Muscle of leg (tissue), 11 donors: ENCODE data around the gene AOPEP. TPM values are rescaled to one million over a fixed set of nuclear protein-coding genes. Genes with fewer than 3 reads are reported as not detected.
"Not testable (repeated sequence)": the region's sequence is repeated elsewhere in the genome, so short reads cannot be mapped to it uniquely, and the experiment has no call there.

Experiments used
- DNase-seq: peaks from one replicate; pipeline ENCODE4 v3.0.0; 2013
- H3K27ac ChIP-seq: one replicate; pipeline ENCODE4 v1.5.1; 2013; ENCODE audit warnings: mild to moderate bottlenecking, low read length, control low read depth
- H3K27me3 ChIP-seq: one replicate; pipeline ENCODE4 v1.6.1; 2013; ENCODE audit warnings: low read length; ENCODE audit not compliant: control insufficient read depth, insufficient read depth
- H3K36me3 ChIP-seq: one replicate; pipeline ENCODE4 v1.6.1; 2013; ENCODE audit warnings: low read length; ENCODE audit not compliant: control insufficient read depth, insufficient read depth
- H3K4me1 ChIP-seq: one replicate; pipeline ENCODE4 v1.6.1; 2013; ENCODE audit warnings: low read length; ENCODE audit not compliant: control insufficient read depth, insufficient read depth
- H3K4me3 ChIP-seq: one replicate; pipeline ENCODE4 v1.5.1; 2013; ENCODE audit warnings: low read length, control low read depth
- H3K9me3 ChIP-seq: replicated peaks from 2 replicates; pipeline ENCODE4 v1.6.1; 2013; ENCODE audit warnings: low read depth, low read length; ENCODE audit not compliant: control insufficient read depth
- WGBS: methylation state at CpG from one replicate; pipeline ENCODE4 v1.1.5; 2013; ENCODE audit warnings: missing lambda C conversion rate; ENCODE audit not compliant: insufficient coverage; 5-methylcytosine and 5-hydroxymethylcytosine counted together
- polyA plus RNA-seq, 8 donors: library from polyadenylated mRNA; unstranded; fragments of 120-200 nt; gene quantifications; one replicate each; pipeline versions ENCODE4 v1.2.1 to v1.2.3, GENCODE V29; 2013; ENCODE audit warnings: inconsistent platforms in 1 of 8, low replicate concordance in 1 of 8; ENCODE audit not compliant: insufficient read length in 8 of 8, insufficient read depth in 1 of 8
- total RNA-seq: library from RNA; stranded (reverse); fragments of 120-200 nt; gene quantifications from one replicate; pipeline ENCODE4 v1.2.4, GENCODE V29; 2013

The AOPEP gene
- total and polyA plus RNA-seq, 9 donors = 35.0 to 52.3 (median 43.3) TPM

- Histone ChIP-seq H3K4me1 (peaks cover 18% of the 10 kb centered on the region), H3K36me3 (no peaks in the 10 kb centered on the region), H3K9me3 (no peaks in the 10 kb centered on the region), H3K27me3 (no peaks in the 10 kb centered on the region), H3K27ac (no peak overlapping the region), H3K4me3 (no peak overlapping the region)
- 85% methylated on average over 4 of the region's 8 CpGs for WGBS
- no peak for DNase-seq
Measured at GRCh38 chr9:94870793-94871558, 144.5 kb downstream of the AOPEP start.

- Histone ChIP-seq H3K27me3 (no peaks in the 10 kb centered on the region), H3K4me3 (no peak overlapping the region), H3K9me3 (no peaks in the 10 kb centered on the region), H3K4me1 (peaks cover 16% of the 10 kb centered on the region), H3K36me3 (no peaks in the 10 kb centered on the region), H3K27ac (no peak overlapping the region)
- no peak for DNase-seq
- WGBS = 78% methylated on average over 8 of the region's 13 CpGs
Measured at GRCh38 chr9:94872083-94872833, 145.8 kb downstream of the AOPEP start.

- Histone ChIP-seq H3K27ac (no peak overlapping the region), H3K36me3 (no peaks in the 10 kb centered on the region), H3K27me3 (no peaks in the 10 kb centered on the region), H3K4me3 (no peak overlapping the region), H3K9me3 (no peaks in the 10 kb centered on the region), H3K4me1 (peaks cover 8% of the 10 kb centered on the region)
- WGBS = 76% methylated on average over 2 of the region's 3 CpGs
- DNase-seq = no peak
Measured at GRCh38 chr9:94872891-94873511, 146.5 kb downstream of the AOPEP start.

GRCh38 chr9:94874316-94874715 is 147.8 kb downstream of the AOPEP start:
- no CpG with 5 or more reads among the region's 3 CpGs for WGBS
- no peak overlapping the region for H3K27ac ChIP-seq
- H3K9me3 ChIP-seq = no peaks in the 10 kb centered on the region
- no peak overlapping the region for H3K4me3 ChIP-seq
- peaks cover 2% of the 10 kb centered on the region for H3K4me1 ChIP-seq
- no peaks in the 10 kb centered on the region for H3K27me3 ChIP-seq
- no peaks in the 10 kb centered on the region for H3K36me3 ChIP-seq
- no peak for DNase-seq

- Histone ChIP-seq H3K9me3 (no peaks in the 10 kb centered on the region), H3K4me3 (no peak overlapping the region), H3K4me1 (peaks cover 2% of the 10 kb centered on the region), H3K27ac (no peak overlapping the region), H3K36me3 (no peaks in the 10 kb centered on the region), H3K27me3 (no peaks in the 10 kb centered on the region)
- WGBS = 67% methylated on average over 2 of the region's 5 CpGs
- DNase-seq = no peak
Measured at GRCh38 chr9:94875300-94876020, 149.0 kb downstream of the AOPEP start.

- not testable (repeated sequence) for H3K27me3 ChIP-seq, H3K4me1 ChIP-seq, H3K4me3 ChIP-seq, DNase-seq, H3K36me3 ChIP-seq, H3K27ac ChIP-seq, H3K9me3 ChIP-seq
- 100% methylated on average over 1 of the region's 3 CpGs for WGBS
Measured at GRCh38 chr9:94878804-94879203, 152.3 kb downstream of the AOPEP start.

GRCh38 chr9:94879230-94879629 is 152.7 kb downstream of the AOPEP start:
- no peak overlapping the region for H3K27ac ChIP-seq
- no peaks in the 10 kb centered on the region for H3K27me3 ChIP-seq
- H3K9me3 ChIP-seq = no peaks in the 10 kb centered on the region
- DNase-seq = no peak
- no peaks in the 10 kb centered on the region for H3K4me1 ChIP-seq
- no peak overlapping the region for H3K4me3 ChIP-seq
- no peaks in the 10 kb centered on the region for H3K36me3 ChIP-seq

GRCh38 chr9:94881023-94881422 is 154.5 kb downstream of the AOPEP start:
- H3K27me3 ChIP-seq = no peaks in the 10 kb centered on the region
- WGBS = no CpG with 5 or more reads among the region's 1 CpG
- no peaks in the 10 kb centered on the region for H3K36me3 ChIP-seq
- no peak for DNase-seq
- H3K27ac ChIP-seq = no peak overlapping the region
- no peak overlapping the region for H3K4me3 ChIP-seq
- H3K4me1 ChIP-seq = no peaks in the 10 kb centered on the region
- H3K9me3 ChIP-seq = no peaks in the 10 kb centered on the region

- H3K27me3 ChIP-seq = no peaks in the 10 kb centered on the region
- no peaks in the 10 kb centered on the region for H3K4me1 ChIP-seq
- H3K27ac ChIP-seq = no peak overlapping the region
- no peak for DNase-seq
- no peaks in the 10 kb centered on the region for H3K36me3 ChIP-seq
- H3K9me3 ChIP-seq = no peaks in the 10 kb centered on the region
- H3K4me3 ChIP-seq = no peak overlapping the region
- WGBS = 58% methylated on average over 2 of the region's 2 CpGs
Measured at GRCh38 chr9:94881454-94881853, 155.0 kb downstream of the AOPEP start.

- Histone ChIP-seq H3K4me1 (no peaks in the 10 kb centered on the region), H3K27ac (no peak overlapping the region)
Measured at GRCh38 chr9:94881940-94882339, 155.4 kb downstream of the AOPEP start.

More at GRCh38 chr9:94881940-94882339, 155.4 kb downstream of the AOPEP start:
- H3K36me3 ChIP-seq = no peaks in the 10 kb centered on the region
- no peak for DNase-seq
- no peaks in the 10 kb centered on the region for H3K9me3 ChIP-seq
- no CpG with 5 or more reads among the region's 3 CpGs for WGBS
- no peak overlapping the region for H3K4me3 ChIP-seq
- no peaks in the 10 kb centered on the region for H3K27me3 ChIP-seq
